Thoracic aorta (tissue), 2 donors: ENCODE data around the gene GPSM3. TPM values are rescaled to one million over a fixed set of nuclear protein-coding genes. Genes with fewer than 3 reads are reported as not detected.
A peak's percentile ranks its signal among the peaks of the same experiment; 100 is the strongest.
"Not testable (repeated sequence)": the region's sequence is repeated elsewhere in the genome, so short reads cannot be mapped to it uniquely, and the experiment has no call there.

Source experiments
- ATAC-seq: fragments of 150-250 bp; one replicate; pipeline ENCODE4 v1.8.0; 2017; ENCODE audit warnings: low read depth; ENCODE audit not compliant: insufficient number of reproducible peaks, low FRiP score
- DNase-seq: peaks from one replicate; pipeline ENCODE4 v3.0.0-alpha.2; 2020; ENCODE audit warnings: low spot score
- H3K27ac ChIP-seq, 2 donors: fragments of 200-600 bp; sonication (generic); 1 replicate in 1 of 2; 2 replicates in 1 of 2; pipeline ENCODE4 v1.5.1; 2016; ENCODE audit warnings: mild to moderate bottlenecking in 2 of 2, moderate library complexity in 2 of 2
- H3K27me3 ChIP-seq: fragments of 200-600 bp; sonication (generic); replicated peaks from 2 replicates; pipeline ENCODE4 v1.6.0; 2016; ENCODE audit warnings: mild to moderate bottlenecking; ENCODE audit not compliant: insufficient read depth
- H3K36me3 ChIP-seq: fragments of 200-600 bp; sonication (generic); one replicate; pipeline ENCODE4 v1.5.1; 2016
- H3K4me1 ChIP-seq, 2 donors: fragments of 200-600 bp; sonication (generic); 1 replicate in 1 of 2; 2 replicates in 1 of 2; pipeline versions ENCODE4 v1.5.1 to v1.6.0; 2016; ENCODE audit warnings: low read depth in 2 of 2, mild to moderate bottlenecking in 1 of 2; ENCODE audit not compliant: control insufficient read depth in 1 of 2
- H3K4me3 ChIP-seq: fragments of 200-600 bp; sonication (generic); 2 replicates; pipeline ENCODE4 v1.5.1; 2016; ENCODE audit warnings: mild to moderate bottlenecking
- H3K9me3 ChIP-seq: fragments of 200-600 bp; sonication (generic); 2 replicates; pipeline ENCODE4 v1.5.1; 2016
- total RNA-seq, 2 donors: library from RNA; depleted of rRNA; stranded (reverse); fragments of >200 nt; gene quantifications; one replicate each; pipeline versions ENCODE4 v1.1.0 to v1.2.3, GENCODE V29; 2016
- TF ChIP-seq, protein P1 (sequence below): fragments of 200-600 bp; sonication (generic); IDR thresholded peaks from one replicate; pipeline ENCODE4 v1.5.1; 2019; ENCODE audit warnings: antibody characterized with exemption

GPSM3 gene
- total RNA-seq, 2 donors from 2014 or later: 11.9 to 22.2 TPM

- DNase-seq (no peak), ATAC-seq (peak; percentile 3)
- H3K36me3 ChIP-seq: peaks cover 10% of the 10 kb centered on the region
- H3K9me3 ChIP-seq: no peaks in the 10 kb centered on the region
- H3K27ac ChIP-seq: peak overlapping the region; percentile 91 to 97
- peaks cover 15 to 42% of the 10 kb centered on the region in 2 donors for H3K4me1 ChIP-seq
- TF ChIP-seq, protein P1, sequence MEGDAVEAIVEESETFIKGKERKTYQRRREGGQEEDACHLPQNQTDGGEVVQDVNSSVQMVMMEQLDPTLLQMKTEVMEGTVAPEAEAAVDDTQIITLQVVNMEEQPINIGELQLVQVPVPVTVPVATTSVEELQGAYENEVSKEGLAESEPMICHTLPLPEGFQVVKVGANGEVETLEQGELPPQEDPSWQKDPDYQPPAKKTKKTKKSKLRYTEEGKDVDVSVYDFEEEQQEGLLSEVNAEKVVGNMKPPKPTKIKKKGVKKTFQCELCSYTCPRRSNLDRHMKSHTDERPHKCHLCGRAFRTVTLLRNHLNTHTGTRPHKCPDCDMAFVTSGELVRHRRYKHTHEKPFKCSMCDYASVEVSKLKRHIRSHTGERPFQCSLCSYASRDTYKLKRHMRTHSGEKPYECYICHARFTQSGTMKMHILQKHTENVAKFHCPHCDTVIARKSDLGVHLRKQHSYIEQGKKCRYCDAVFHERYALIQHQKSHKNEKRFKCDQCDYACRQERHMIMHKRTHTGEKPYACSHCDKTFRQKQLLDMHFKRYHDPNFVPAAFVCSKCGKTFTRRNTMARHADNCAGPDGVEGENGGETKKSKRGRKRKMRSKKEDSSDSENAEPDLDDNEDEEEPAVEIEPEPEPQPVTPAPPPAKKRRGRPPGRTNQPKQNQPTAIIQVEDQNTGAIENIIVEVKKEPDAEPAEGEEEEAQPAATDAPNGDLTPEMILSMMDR: no peak
- no peaks in the 10 kb centered on the region for H3K27me3 ChIP-seq
- peak overlapping the region; percentile 86 for H3K4me3 ChIP-seq
These were observed 2.7 kb downstream of the GPSM3 start for GRCh38 chr6:32189742-32190053.

DNA sequence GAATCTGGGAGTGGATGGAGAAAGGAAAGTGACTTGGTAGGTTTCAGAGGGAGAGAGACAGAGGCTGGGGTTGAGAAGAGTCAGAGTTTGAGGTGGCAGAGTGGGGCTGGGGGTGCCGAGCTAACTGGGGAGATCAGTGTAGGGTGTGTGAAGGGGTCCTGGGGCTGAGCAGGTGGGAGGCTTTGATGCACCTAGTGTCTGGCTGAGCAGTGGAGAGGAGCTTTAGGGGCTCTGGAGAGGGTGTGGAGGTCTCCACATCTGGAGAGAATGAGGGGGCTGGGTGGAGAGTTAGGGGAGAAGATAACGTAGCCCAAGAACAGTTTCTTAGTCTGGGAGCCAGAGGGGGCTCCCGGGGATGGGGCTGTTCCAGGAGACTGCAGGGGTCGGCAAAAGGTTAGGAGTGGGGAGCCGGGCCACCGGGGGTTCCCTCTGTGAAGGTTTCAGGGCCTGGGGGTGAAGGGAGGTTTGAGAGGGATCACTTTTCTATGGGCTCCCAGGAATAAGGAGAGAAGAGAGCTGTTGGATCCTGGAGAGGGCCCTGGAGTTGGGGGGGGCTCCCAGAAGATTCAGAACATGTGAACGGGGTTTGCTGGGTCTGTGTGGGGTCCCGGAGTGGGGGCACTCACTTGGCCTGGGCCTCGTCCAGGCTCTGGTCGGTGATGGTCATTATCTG lies 3.2 kb downstream of the GPSM3 start:
- TF ChIP-seq, protein P1: no peak
- ATAC-seq: no peak

GRCh38 chr6:32188381-32189068 lies 3.9 kb downstream of the GPSM3 start:
- H3K27me3 ChIP-seq: no peaks in the 10 kb centered on the region
- peak overlapping the region; percentile 86 for H3K4me3 ChIP-seq
- H3K4me1 ChIP-seq: peaks cover 13 to 39% of the 10 kb centered on the region in 2 donors
- no peaks in the 10 kb centered on the region for H3K9me3 ChIP-seq
- TF ChIP-seq, protein P1: no peak
- H3K36me3 ChIP-seq: peaks cover 10% of the 10 kb centered on the region
- no peak for ATAC-seq
- DNase-seq: no peak
- H3K27ac ChIP-seq: peak overlapping the region; percentile 91 to 97

More for the DNA sequence above, 3.2 kb downstream of the GPSM3 start:
- Histone ChIP-seq H3K27me3 (no peaks in the 10 kb centered on the region), H3K4me1 (peaks cover 13 to 39% of the 10 kb centered on the region in 2 donors), H3K4me3 (peak overlapping the region; percentile 86), H3K27ac (peak overlapping the region; percentile 91 to 97), H3K9me3 (no peaks in the 10 kb centered on the region), H3K36me3 (peaks cover 10% of the 10 kb centered on the region)
- no peak for DNase-seq

GRCh38 chr6:32187725-32188380 lies 4.6 kb downstream of the GPSM3 start:
- peaks cover 13 to 39% of the 10 kb centered on the region in 2 donors for H3K4me1 ChIP-seq
- not testable (repeated sequence) for ATAC-seq, DNase-seq

DNA sequence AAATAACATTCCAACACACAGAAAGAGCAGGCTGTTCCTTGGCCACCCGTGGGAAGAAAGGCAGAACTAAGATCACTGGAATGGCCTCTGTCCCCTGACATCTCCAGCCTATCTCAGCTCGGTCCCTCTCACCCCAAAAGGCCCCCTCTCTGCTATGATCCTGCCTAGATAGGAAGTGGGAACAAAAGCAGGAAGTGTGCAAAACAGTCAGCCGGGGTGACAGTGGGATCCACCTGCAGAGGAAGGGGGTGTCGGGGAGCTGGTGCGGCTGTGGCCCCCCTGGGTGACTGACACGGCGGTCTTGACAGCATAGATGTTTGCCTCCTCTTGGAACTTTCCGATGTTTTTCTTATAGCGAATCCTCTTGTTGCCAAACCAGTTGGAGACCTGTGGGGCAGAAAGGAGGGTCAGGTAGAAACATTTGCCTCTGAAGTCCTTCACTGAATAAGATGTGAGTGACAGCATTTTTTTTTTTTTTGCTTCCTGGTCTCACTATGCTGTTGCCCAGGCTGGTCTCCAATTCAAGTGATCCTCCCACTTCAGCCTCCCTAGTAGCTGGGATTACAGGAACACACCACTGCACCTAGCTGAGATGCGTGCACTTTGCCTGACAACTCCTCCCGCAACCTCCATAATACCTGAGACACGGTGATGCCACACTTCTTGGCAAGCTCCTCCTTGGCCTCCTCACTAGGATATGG lies 5.3 kb downstream of the GPSM3 start:
- peak overlapping the region; percentile 6 to 74 for H3K27ac ChIP-seq
- no peak overlapping the region for H3K4me3 ChIP-seq
- H3K27me3 ChIP-seq: no peaks in the 10 kb centered on the region
- H3K36me3 ChIP-seq: peaks cover 10% of the 10 kb centered on the region
- no peak for DNase-seq
- TF ChIP-seq, protein P1: no peak
- H3K4me1 ChIP-seq: peaks cover 13 to 39% of the 10 kb centered on the region in 2 donors
- H3K9me3 ChIP-seq: no peaks in the 10 kb centered on the region
- no peak for ATAC-seq

More at GRCh38 chr6:32187725-32188380, 4.6 kb downstream of the GPSM3 start:
- not testable (repeated sequence) for H3K27me3 ChIP-seq, H3K9me3 ChIP-seq
- Histone ChIP-seq H3K27ac (peak overlapping the region in 1 of 2 donors; percentile 97), H3K36me3 (peaks cover 10% of the 10 kb centered on the region), H3K4me3 (peak overlapping the region; percentile 86)

DNA sequence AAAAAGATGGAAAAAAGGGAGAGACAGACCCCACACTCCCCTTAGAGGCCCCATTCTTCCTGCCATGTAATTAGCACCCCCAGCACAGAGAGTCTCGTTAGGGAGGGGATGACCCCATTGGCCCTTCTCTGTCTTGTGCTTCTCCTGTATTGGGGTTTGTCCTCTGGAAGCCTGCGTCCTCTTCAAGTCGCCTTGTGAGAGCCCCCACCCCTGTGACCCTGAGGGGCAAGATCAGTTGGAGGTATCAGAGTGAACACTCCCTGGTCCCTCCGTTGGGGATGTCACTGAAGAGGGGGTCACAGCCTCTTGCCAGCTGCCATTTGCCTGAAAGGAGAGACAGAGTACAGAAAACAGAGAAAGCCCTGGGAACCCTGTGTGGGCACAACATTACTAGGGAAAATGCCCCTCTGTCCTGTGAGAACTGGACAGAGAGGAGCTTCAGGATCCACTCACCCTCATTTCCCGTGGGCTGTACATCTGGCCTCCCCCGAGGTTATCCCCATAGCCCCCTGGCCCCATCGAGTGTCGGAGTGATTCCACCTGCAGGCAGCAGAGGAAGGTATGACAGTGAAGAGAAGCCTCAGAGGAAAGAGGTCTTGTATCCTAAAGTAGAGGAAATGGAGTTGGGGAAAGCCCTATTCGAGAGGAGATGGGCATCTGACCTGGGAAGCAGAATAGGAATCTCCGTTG lies 6.1 kb downstream of the GPSM3 start:
- H3K4me1 ChIP-seq: peaks cover 12 to 36% of the 10 kb centered on the region in 2 donors
- peaks cover 10% of the 10 kb centered on the region for H3K36me3 ChIP-seq
- not testable (repeated sequence) for DNase-seq, H3K27me3 ChIP-seq, H3K9me3 ChIP-seq, H3K4me3 ChIP-seq, ATAC-seq
- peak overlapping the region; percentile 61 to 74 for H3K27ac ChIP-seq

- not testable (repeated sequence) for H3K4me3 ChIP-seq, H3K9me3 ChIP-seq, H3K27me3 ChIP-seq
- peak; percentile 57 for ATAC-seq
- peak overlapping the region; percentile 61 to 74 for H3K27ac ChIP-seq
- peaks cover 10% of the 10 kb centered on the region for H3K36me3 ChIP-seq
- peak; percentile 72 for DNase-seq
- H3K4me1 ChIP-seq: peaks cover 7 to 30% of the 10 kb centered on the region in 2 donors
These were observed 6.7 kb downstream of the GPSM3 start for GRCh38 chr6:32185681-32186131.
